Natural killer cell (primary cell): Measurements from ENCODE around the gene FAM193A. TPM values are rescaled to one million over a fixed set of nuclear protein-coding genes. Genes with fewer than 3 reads are reported as not detected.

Source experiments
- ATAC-seq, 3 donors: fragments of 150-1000 bp in 2 of 3; fragments of 200-7000 bp in 1 of 3; cut with Tn5 transposase; 1 replicate in 1 of 3; 2 replicates in 2 of 3; pipeline ENCODE4 v1.10.0; 2021; ENCODE audit warnings: mild to moderate bottlenecking in 2 of 3, moderate library complexity in 2 of 3
- DNase-seq, 2 donors: peaks; one replicate each; pipeline versions ENCODE4 v3.0.0 to v3.0.0-alpha.2; 2013 to 2021; ENCODE audit warnings: mixed read lengths in 1 of 2
- H3K27ac ChIP-seq: one replicate; pipeline ENCODE4 v1.5.1; 2013; ENCODE audit warnings: mild to moderate bottlenecking, low read length
- H3K27me3 ChIP-seq: one replicate; pipeline ENCODE4 v1.6.1; 2013; ENCODE audit warnings: low read length; ENCODE audit not compliant: control insufficient read depth, insufficient read depth
- H3K36me3 ChIP-seq: one replicate; pipeline ENCODE4 v1.6.1; 2013; ENCODE audit warnings: low read length; ENCODE audit not compliant: control insufficient read depth, insufficient read depth
- H3K4me1 ChIP-seq: one replicate; pipeline ENCODE4 v1.6.1; 2013; ENCODE audit warnings: low read length; ENCODE audit not compliant: control insufficient read depth, insufficient read depth
- H3K4me3 ChIP-seq: one replicate; pipeline ENCODE4 v1.5.1; 2013; ENCODE audit warnings: low read length
- H3K9me3 ChIP-seq: one replicate; pipeline ENCODE4 v1.6.1; 2013; ENCODE audit warnings: low read length; ENCODE audit not compliant: control insufficient read depth, insufficient read depth
- H3K27ac Mint-ChIP-seq, 2 donors: one replicate each; pipeline ENCODE4 v1.8.0; 2022; ENCODE audit warnings: mild to moderate bottlenecking in 2 of 2, mixed read lengths in 2 of 2, moderate library complexity in 1 of 2
- H3K27me3 Mint-ChIP-seq, 2 donors: one replicate each; pipeline ENCODE4 v1.8.0; 2022; ENCODE audit warnings: low read depth in 2 of 2, mixed read lengths in 2 of 2
- H3K36me3 Mint-ChIP-seq: one replicate; pipeline ENCODE4 v1.8.0; 2022; ENCODE audit warnings: mixed read lengths
- H3K4me1 Mint-ChIP-seq, 2 donors: one replicate each; pipeline ENCODE4 v1.8.0; 2022; ENCODE audit warnings: mixed read lengths in 2 of 2
- H3K4me3 Mint-ChIP-seq: one replicate; pipeline ENCODE4 v1.8.0; 2022; ENCODE audit warnings: mild to moderate bottlenecking, moderate library complexity, mixed read lengths
- H3K9me3 Mint-ChIP-seq, 2 donors: one replicate each; pipeline ENCODE4 v1.8.0; 2022; ENCODE audit warnings: mixed read lengths in 2 of 2
- CTCF ChIP-seq: fragments of 200-600 bp; IDR thresholded peaks from one replicate; pipeline ENCODE4 v1.8.0; 2022; ENCODE audit warnings: antibody characterized with exemption
- WGBS: methylation state at CpG from one replicate; pipeline ENCODE4 v1.1.7; 2013; ENCODE audit warnings: missing lambda C conversion rate; ENCODE audit not compliant: insufficient coverage; 5-methylcytosine and 5-hydroxymethylcytosine counted together
- intact Hi-C: fragments of 100-400 bp; cut with micrococcal nuclease; formaldehyde crosslinking; loops from one replicate; pipeline ENCODE4 v1.14.2; 2022
- total RNA-seq, 4 donors: library from RNA; stranded (reverse); fragments of 120-200 nt in 1 of 4; gene quantifications; one replicate each; pipeline versions ENCODE4 v1.2.3 to v1.2.4, GENCODE V29; 2013 to 2022

Gene FAM193A
- total RNA-seq, 3 donors from 2014 or later (not counting 1 experiment from before 2014, with no cell fraction given), result 39.4 to 49.3 (median 48.1) TPM

GRCh38 chr4:2515830-2516550 lies 20.5 kb upstream of the FAM193A start:
- Histone ChIP-seq H3K9me3 (no peaks in the 10 kb centered on the region), H3K4me3 (no peak overlapping the region), H3K27me3 (no peaks in the 10 kb centered on the region), H3K36me3 (peaks cover 43% of the 10 kb centered on the region), H3K27ac (no peak overlapping the region), H3K4me1 (peaks cover 13% of the 10 kb centered on the region)
- H3K4me1 Mint-ChIP-seq, result peaks cover 6% of the 10 kb centered on the region in 2 donors
- TF ChIP-seq CTCF, result no peak
- peak overlapping the region in 1 of 2 donors; percentile 62 for H3K27ac Mint-ChIP-seq
- no peaks in the 10 kb centered on the region for H3K27me3 Mint-ChIP-seq
- no peaks in the 10 kb centered on the region for H3K36me3 Mint-ChIP-seq
- H3K4me3 Mint-ChIP-seq, result no peak overlapping the region
- no peak for DNase-seq
- no peaks in the 10 kb centered on the region for H3K9me3 Mint-ChIP-seq
- no peak for ATAC-seq
- intact Hi-C loops, result no loop called here
- WGBS, result 96% methylated on average over 4 of the region's 4 CpGs

DNA sequence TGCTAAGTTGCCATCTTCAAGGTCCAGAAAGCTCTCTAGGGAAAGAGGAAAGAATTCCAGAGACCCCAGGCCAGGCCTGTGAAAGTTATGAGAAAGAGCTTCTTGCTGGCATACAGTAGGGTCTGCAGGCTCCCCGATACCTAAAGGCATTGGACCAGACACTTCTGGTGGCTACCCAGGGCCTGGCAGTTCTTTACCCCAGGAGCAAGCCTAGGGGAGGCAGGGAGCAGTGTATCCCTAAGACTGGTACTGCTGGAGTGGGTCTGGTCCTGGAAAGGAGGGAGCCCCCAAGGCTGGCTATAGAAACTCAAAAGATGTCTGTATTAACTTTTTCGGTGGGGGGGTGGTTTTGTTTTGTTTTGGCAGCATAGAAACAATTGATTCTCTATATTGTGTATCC lies 19.8 kb upstream of the FAM193A start:
- Mint-ChIP-seq H3K36me3 (no peaks in the 10 kb centered on the region), H3K4me3 (no peak overlapping the region), H3K27ac (peak overlapping the region in 1 of 2 donors; percentile 62), H3K27me3 (no peaks in the 10 kb centered on the region), H3K9me3 (no peaks in the 10 kb centered on the region), H3K4me1 (peaks cover 6% of the 10 kb centered on the region in 2 donors)
- no peak overlapping the region for H3K27ac ChIP-seq
- no peak for TF ChIP-seq CTCF
- H3K36me3 ChIP-seq, result peaks cover 43% of the 10 kb centered on the region
- H3K9me3 ChIP-seq, result no peaks in the 10 kb centered on the region
- no peak overlapping the region for H3K4me3 ChIP-seq
- intact Hi-C loops, result no loop called here
- no peak for DNase-seq
- H3K27me3 ChIP-seq, result no peaks in the 10 kb centered on the region
- 75% methylated on average over 2 of the region's 2 CpGs for WGBS
- peaks cover 9% of the 10 kb centered on the region for H3K4me1 ChIP-seq
- ATAC-seq, result peak in 1 of 3 donors; percentile 18

GRCh38 chr4:2526559-2526958 lies 9.9 kb upstream of the FAM193A start:
- H3K27me3 ChIP-seq, result no peaks in the 10 kb centered on the region
- no peak overlapping the region for H3K4me3 ChIP-seq
- no peak for ATAC-seq
- 99% methylated on average over 9 of the region's 9 CpGs for WGBS
- Mint-ChIP-seq H3K36me3 (no peaks in the 10 kb centered on the region), H3K4me3 (no peak overlapping the region), H3K9me3 (no peaks in the 10 kb centered on the region), H3K27ac (no peak overlapping the region), H3K4me1 (no peaks in the 10 kb centered on the region), H3K27me3 (no peaks in the 10 kb centered on the region)
- DNase-seq, result no peak
- no peaks in the 10 kb centered on the region for H3K9me3 ChIP-seq
- no peak overlapping the region for H3K27ac ChIP-seq
- H3K36me3 ChIP-seq, result no peaks in the 10 kb centered on the region
- intact Hi-C loops, result no loop called here
- no peaks in the 10 kb centered on the region for H3K4me1 ChIP-seq
- TF ChIP-seq CTCF, result no peak
